ENCODE results near the gene MED19.
"Not testable (repeated sequence)": the region's sequence is repeated elsewhere in the genome, so short reads cannot be mapped to it uniquely, and the experiment has no call there.

- not testable (repeated sequence) for TF ChIP-seq CTCF, POLR2A, POLR2AphosphoS5 (IDR thresholded peaks at IDR 0.05)
Measured at GRCh38 chr11:57705432-57705831, 6.6 kb downstream of the MED19 start.
